ENCODE measurements around the gene TBC1D2B.

Gene TBC1D2B

GRCh38 chr15:78071383-78071782 lies 6.1 kb downstream of the TBC1D2B start:
- no peak for DNase-seq

- peak; percentile 50 to 53 for DNase-seq
These were observed 7.3 kb downstream of the TBC1D2B start for GRCh38 chr15:78070049-78070700.

GRCh38 chr15:78069462-78070029 lies 8.0 kb downstream of the TBC1D2B start:
- DNase-seq, result no peak

GRCh38 chr15:78069052-78069414 lies 8.5 kb downstream of the TBC1D2B start:
- no peak for DNase-seq

DNA sequence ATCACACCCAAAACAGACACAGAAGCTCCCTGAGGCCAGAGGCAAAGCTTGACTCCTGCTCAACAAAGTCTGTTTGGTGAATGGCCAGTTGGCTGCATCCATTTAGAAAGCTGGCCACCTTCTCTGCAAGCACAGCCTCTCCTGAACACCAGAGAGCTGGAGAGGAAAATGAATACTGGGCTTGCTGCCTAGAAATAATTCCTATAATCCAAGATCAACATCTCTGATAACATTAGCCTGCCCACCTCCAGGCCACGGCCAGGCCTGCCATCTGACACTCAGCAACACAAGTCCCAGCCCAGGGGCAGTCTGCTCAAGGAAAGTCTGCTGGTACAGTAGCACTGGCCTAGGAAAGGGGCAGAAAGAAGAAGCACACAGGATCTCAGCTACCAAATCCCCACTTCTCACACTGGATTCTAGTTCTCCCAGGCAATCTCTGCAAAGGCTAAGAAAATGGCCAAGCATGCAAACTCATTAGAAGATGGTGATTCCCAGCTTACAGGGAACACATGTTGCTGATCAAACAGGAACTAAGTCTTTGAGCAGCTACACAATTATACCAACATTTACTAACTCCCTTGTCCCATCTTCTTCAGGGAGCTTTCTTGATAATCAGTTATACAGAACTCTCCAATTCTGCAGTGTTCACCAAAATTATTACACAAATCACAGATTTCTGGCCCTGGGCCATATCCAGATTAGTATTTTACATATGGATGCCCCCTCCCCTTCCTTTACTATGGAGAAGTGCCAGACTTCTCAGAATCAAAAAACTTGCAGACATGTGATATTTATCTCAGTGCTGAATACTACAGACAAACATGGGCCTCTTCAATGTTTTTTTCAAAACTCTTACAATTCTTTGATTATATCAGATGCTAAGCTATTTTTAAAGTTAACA lies 9.9 kb downstream of the TBC1D2B start:
- DNase-seq, result no peak

DNA sequence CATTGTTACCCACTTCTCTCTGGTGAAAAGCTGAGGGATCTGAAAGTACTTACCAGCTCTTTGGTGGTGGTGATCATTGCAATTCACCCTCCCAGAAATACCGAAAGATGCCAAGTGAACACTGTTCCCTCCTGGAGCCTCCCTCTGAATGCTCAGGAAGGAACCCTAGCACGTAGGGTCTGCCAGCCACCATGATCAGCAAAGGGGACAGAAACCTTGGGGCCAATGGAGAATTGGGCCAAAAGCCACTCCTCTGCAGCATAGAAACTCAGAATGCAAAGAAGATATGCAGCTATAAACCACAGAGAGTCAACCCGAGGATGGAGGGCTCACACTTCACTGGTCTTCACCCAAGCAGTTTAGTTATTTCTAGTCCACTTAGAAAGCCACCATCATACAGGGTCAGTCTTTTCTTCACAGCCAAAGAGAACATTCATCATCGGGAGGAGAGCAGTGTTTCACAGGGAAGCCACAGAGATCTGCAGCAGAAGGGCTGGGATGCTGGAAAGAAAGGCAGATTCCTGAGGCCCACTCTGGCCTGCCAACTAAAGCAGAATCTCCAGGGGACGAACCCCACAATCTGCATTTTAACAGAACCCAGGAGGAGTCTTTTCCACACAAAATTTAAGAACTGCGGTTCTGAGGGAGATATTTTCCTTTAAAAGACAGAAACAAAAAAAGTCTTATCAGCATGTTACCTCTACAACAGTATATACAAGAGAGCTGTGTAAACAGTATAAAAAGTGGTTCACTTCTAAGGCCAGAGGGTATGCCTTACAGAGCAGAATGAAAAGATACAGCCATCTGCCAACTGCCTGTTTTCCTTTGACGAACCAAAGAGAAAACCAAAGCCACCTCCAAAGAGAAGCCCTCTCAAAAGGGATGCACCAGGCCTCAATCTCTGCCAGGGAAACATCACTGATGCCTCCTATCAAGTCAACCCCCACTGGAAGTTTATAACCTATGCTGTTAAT lies 11.3 kb downstream of the TBC1D2B start:
- no peak for DNase-seq

- DNase-seq, result peak; percentile 78 to 84
These were observed 12.1 kb downstream of the TBC1D2B start for GRCh38 chr15:78065284-78065872.

DNA sequence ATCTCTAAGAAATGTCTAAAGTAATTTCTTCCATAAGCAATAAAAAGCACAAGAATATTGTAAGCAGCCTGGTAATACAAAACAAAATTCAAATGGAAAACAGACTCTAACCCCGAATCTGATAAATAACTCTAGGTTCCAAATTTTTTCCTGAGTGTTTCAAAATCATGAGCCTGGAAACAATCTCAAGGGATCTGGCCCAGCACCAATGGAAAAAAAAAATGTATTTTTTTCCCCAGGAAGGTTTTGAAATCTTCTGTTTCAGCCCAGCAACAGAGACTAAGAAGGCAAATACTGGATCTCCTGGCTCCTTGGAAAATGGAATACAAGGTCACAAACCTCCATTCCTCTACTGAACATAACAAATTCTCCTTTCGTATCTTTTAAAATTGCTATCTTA lies 13.0 kb downstream of the TBC1D2B start:
- DNase-seq, result no peak

- DNase-seq, result no peak
These were observed 13.5 kb downstream of the TBC1D2B start for GRCh38 chr15:78063970-78064385.

GRCh38 chr15:78063217-78063616 lies 14.3 kb downstream of the TBC1D2B start:
- no peak for DNase-seq

DNA sequence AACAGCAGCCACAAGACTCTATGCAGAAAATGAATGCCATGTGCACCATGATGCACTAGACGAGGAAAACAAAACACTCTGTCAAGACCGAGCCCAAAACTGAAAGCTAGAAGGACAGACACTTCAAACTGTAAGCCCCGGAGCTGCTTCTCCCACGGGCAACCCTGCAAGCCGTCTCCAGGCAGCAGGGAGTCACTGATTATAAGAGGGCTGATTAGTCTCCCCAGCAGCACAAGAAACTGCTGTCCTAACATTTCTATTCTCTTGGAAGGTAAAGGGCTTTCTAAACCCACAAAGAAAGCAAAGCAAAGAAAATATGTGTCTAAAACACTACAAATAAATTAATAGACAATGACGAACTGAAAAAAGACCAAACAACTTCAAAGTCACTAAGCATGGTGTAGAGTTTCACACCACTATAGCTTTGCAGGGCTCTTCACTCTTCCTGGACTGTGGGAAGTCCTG lies 15.5 kb downstream of the TBC1D2B start:
- DNase-seq, result no peak

DNA sequence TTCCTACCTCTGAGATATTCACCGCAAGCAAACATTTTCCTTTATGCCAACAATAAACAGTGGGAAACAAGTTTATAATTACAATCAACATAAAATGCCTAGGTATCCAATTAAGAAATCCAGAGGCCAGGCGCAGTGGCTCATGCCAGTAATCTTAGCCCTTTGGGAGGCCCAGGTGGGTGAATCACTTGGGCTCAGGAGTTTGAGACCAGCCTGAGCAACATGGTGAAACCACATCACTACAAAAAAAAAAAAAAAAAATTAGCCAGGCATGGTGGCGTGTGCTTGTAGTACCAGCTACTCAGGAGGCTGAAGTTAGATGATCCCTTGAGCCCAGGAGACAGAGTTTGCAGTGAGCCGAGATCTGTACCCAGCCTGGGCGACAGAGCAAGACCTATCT lies 17.3 kb downstream of the TBC1D2B start:
- DNase-seq, result no peak

DNA sequence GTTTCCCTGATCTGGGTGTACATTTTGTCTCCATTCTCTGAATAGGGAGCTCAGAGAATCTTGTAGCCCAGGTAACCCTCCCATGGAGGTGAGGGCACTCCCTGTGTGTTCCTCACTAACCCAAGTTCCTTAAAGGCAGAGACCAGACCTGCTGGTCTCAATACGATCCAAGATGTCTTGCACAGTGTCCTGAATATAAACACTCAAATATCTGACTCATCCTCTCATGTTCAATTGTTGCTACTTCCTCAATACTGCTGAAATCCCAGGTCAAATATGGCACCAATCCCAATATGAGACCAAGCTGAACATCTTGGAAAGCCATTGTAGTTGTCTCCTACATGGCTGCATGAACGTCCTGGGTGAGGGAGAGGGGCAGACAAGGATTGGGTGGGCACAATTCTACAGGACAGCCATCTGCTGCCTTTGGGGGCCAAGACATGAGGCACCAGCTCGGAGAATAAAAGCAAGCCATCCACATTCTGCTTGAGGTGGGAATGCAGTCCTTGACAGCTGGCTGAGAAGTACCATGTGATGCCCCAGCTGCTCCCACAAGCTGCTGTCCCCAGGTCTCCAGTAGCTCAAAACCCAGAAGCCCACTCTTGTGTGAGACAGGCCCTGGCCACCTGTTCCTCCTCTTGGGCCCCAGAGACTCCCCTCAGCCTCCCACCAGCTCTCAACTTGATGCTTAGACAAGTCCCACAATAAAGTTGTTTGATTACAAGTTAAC lies 18.2 kb downstream of the TBC1D2B start:
- peak; percentile 20 to 47 for DNase-seq

- DNase-seq, result no peak
These were observed 19.0 kb downstream of the TBC1D2B start for GRCh38 chr15:78058401-78058935.

DNA sequence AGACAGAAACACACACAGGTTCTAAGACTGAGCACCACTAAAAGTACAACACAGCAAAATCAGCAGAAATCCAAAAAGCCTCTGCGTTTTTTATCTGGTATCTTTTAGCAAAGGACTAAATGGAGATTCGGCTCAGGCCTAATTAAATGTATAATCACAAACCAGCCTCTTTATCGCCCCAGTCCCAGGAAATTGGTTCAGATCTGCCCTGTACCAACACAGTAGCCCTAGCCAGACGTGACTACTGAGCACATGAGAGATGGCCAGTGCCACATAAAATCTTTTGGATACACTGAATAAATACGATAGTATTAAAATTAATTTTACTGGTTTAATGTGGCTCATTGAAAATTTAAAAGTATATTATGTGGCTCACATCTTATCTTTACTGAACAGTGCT lies 19.7 kb downstream of the TBC1D2B start:
- no peak for DNase-seq

GRCh38 chr15:78056714-78057269 lies 20.7 kb downstream of the TBC1D2B start:
- peak; percentile 51 to 52 for DNase-seq

DNA sequence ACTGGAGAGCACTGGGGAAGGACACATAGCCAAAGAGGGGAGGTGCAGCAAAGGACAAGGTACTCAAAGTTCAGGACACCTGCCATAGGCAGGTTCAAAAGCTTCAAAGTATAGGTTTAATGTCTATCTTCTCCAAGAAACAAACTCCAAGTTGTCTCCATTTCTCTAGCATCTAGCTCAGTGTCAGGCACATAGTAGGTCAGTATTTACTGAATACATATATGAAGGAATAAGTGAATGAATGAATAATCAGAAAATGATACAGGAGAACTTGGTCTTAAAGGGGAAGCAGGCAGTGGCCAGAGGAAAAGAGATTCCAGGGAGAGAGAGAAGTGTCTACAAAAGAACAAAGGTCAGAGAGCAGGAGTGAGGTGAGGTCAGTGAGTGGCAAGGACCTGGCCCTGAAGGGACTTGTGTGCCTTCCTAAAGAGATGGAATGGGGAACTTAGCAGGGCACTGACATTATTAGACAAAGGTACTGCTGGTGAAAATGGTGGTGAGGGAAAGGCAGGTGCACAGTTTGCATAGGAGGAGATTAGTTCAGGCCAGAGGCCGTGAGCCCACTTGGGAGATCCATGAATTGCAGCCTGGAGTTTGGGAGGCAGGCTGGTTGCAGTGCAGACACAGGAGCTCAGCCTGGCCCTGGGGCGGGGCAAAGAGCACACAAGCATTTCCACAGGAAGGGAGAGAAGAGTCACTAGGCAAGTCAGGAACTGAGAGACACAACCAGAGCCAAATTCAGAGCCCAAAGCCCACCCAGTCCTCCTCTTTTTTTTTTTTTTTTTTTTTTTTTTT lies 21.4 kb downstream of the TBC1D2B start:
- no peak for DNase-seq

- no peak for DNase-seq
These were observed 22.5 kb downstream of the TBC1D2B start for GRCh38 chr15:78054966-78055365.

DNA sequence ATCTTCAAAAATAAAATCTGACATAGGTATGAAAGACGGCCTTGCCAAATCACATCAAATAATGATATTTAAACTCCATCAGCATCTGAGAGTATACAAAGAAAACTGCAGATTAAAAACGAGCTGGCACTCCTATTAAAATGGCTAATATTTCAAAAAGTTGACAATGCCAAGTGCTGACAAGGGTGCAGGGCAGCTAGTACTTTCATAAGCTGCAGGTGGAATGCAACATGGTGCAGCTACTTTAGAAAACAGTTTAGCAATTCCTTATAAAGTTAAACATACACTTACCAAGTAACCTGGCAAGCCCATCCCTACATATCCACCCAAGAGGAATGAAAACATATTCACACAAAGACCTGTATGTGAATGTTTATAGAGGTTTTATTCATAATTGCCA lies 23.0 kb downstream of the TBC1D2B start:
- DNase-seq, result no peak

DNA sequence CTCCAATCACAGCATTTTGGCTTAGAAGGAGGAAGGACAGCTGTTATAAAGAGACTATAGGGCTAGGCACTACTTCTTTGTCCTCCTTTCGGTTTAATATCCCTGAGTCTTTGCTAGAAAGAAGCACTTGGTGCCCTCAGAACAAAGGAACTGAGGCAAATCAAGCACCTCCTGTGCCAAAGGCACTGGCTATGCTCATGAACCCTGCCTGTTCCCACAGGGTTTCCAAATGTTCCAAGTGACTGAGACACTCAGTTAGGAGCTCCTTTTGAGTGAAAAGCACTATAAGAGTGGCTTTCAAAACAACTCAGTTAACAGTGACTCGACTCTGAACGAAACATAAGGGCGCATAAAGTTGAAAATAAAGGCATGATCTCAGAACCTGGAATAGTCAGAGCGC lies 25.0 kb downstream of the TBC1D2B start:
- no peak for DNase-seq
